HG03457 (cell line): ENCODE data around the gene BNIP5.

Experiments
- ATAC-seq: cut with Tn5 transposase; IDR thresholded peaks from one replicate; pipeline ENCODE4 v1.9.1; 2021; ENCODE audit warnings: moderate number of reproducible peaks; ENCODE audit not compliant: unreplicated experiment

BNIP5 gene, protein sequence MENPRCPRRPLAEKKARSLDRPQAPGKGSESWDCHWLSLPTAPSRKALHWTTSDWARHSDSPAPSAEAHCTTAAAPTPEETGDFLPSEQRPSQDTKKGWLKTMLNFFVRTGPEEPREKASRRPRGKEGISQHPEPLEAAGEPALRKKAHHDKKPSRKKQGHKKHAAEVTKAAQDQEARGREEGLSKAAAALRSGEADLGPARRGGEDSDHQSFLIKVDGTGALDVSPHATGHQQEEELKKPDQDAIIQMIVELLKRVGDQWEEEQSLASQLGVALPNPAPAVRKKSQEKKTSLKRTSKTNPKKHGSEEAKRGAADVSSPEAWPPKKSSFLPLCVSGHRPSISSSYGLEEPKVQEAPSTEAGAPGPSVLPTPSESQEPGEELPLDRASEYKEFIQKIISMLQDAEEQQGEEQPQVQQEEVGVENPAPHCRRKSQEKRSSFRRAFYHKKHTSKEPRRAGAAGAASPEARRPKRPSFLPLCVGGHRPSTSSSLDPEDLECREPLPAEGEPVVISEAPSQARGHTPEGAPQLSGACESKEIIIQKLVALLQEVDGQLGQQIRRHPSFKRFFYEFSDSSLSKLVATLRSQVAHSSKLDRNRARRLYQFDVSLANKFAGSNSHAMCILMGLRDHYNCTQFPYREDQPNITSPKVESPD

DNA sequence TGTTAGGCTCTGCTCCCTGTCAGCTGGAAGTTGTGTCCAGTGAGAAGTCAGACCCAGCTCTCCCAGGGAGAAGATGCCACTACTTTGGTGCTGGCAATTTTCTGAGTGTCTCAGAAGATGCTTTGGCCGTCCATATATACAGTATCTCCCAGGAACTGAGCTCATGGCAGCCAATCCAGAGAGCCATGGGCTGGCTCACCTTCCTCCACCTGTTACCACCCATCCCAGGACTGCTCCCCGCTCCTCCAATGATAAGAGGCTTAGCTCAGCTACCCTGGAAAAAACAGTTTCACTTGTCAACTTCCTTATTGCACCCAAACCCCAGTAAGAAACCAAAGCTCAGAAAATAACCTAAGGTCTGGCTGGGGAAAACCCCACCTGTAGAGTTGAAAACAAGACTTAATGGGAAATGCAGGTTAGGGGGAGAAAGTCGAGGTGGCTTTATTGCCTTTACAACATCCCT, at the start of gene BNIP5:
TSS of gene BNIP5 (minus strand) at position 110 of the 463 bp plus-strand sequence. CDS start 6,198 bp downstream, outside the sequence.
- no peak for ATAC-seq

DNA sequence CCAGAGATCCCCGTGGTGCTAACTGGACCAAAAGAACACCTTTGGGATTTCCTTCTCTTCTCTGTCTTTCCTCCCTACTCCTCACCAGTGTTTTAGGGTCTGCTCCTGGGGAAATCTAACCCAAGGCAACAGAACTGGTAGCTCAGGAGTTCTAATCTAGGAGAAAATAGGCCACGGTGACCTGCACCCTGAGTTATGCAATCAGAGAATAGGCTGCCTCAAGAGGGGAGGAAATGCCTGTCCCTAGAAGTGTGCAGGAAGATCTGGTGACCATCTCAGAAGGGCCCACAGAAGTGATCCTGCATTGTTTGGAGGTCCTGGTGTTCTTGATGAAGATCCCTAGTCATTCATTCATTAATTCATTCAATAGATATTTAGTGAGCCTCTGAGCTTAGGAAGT, 47.4 kb upstream of the BNIP5 start:
- ATAC-seq: no peak

DNA sequence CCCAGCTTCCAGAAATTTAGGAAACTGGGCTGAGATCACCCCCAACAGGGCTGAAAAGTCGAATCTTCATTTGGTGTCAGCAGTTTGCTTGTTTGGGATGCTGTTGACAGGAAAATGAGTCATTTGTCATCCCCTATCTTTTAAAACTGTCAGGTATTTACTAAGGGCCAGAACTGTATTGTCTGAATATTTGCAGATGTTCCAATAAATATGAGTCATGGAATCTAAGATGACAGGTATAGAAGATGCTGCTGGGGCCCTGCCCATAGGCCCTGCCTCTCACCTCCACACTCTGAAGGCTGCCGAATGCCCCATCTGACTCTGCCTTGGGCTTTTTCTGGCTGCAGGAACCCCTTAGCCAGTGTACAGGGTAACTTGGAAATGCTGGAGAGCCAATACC, 46.9 kb upstream of the BNIP5 start:
- no peak for ATAC-seq

DNA sequence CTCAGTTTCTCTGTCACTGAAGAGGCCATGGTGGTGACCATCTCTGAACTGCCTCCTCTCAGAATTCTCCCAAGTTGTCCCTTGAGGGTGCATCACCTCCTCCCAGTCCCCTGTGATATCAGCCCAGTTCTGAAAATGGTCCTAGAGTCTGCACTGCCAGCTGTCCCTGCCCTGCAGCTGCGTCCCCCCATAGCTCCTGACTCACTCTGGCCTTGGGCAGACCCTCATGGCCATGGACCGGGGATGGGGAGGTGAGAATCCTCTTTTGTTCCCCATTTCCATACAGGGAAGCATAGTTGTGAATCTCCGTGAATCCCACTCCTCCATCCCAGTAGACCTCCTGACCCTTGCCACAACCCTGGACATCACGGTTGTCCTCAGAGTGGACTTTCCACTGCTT, 46.3 kb upstream of the BNIP5 start:
- no peak for ATAC-seq

DNA sequence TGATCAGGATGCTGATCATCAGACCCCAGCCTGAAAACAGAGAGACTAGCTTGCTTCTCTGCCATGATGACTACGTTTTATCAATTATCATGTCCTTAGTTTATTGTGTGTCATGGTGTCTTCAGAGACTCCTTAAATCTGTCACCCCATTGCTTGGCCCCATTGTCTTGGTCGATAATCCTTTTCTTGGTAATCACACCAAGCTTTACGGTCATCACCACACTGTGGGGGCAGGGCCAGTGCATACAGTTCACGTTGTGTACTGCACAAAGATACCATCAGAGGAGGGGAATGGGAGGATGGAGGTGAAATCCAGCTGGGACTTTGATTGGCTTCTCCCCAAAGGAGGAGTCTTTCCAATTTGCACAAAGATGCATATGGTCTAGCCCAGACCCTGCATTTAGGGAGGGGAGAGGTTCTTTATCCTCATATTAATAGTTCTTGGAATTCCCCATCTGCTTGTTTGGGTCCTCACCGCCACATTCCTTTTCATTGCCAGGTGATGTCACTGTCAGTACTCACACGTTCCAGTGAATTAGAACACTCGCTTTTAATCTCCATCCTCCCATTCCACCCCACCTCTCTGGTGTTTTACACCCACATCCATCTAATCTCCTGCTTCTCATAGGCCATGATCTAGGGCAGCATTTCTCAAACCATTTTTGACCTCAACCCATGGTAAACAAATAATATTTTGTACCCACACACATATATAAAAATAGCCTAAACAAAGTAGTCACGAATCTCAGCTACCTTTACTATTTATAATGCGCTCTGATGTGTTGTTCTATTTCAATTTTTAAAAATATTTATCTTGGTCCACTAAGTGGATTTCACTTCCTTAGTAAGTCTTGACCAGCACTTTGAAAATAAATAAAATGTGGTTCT, 45.1 kb upstream of the BNIP5 start:
- no peak for ATAC-seq

DNA sequence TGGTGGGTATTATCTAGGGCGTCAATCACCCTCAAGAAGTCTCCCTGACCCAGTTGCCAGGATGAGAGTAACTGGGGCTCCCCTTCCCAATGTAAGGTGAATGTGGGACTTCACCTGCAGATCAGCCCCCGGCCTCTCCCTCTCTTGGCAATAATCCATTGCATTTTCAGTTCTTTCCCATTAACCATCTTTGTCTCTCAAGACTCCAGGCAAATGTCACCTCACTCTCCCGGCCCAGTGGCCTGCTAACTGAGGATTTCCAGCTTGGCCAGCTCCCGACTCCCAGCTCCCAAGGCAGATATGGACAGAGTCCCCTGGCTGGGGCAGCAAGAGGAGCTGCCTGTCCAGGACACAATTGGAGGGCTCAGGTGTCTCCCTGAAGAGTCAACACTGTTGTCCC, 43.5 kb upstream of the BNIP5 start:
- ATAC-seq: no peak

DNA sequence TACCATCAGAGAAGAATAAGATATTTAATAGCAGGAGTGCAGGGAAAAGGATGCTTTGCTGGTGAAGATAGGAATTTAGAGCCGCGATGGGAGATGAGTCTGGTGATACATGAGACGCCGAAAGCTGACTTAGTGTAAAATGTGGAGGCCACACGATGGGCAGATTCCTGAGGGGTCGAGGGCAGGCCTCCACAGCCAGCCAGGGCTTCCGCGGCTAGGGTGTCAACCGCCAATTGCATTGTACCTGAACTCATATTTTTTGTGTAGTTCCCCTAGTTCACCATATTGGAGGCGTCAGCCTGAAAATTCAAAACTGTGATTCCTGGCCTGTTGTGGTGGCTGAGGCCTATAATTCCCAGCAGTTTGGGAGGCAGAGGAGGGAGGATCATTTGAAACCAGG, 42.2 kb upstream of the BNIP5 start:
- ATAC-seq: no peak

DNA sequence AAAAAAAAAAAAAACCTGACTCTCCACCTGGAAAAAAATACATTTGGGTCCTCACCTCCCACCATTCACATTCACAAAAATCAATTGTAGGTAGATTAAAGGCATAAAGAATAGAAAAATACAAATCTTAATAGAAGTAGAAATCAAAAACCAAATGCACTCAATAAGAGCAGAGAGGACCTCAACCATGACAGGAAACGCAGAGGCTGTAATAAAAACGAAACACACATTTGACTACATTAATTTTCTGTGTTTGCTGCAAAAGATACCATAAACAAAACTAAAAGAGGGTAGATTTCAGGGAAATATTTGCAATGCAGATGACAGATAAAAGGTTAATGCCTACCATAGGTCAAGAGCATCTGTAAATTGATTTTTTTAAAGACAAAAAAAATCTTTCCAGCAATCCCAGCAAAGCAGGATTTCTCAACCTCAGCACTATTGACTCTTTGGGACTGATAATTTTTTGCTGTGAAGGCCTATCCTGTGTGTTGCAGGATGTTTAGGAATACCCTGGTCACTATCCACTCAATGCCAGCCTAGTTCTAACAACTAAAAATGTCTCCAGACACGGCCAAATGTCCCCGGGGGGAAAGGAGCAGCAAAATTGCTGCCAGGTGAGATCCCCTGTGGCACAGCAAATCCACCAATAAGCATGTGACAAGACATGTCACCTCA, 41.7 kb upstream of the BNIP5 start:
- ATAC-seq: no peak

DNA sequence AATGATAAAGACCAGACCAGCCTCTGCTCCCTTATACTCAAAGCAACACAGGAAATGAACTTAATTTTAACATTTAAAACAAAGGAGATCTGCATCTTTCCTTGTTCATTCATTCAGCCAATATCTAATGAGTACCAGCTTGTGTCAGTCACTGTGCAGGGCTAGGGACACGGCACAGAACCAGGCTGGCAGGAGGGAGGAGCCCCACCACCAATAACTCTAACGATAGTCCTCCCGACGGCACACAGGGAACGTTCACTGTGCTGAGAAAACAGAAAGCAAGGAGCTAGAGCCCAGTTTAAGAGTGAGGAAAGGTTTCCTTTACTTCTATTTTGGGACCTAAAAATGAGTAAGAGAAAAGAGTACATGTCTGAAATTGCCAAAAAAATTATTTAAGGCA, 40.9 kb upstream of the BNIP5 start:
- no peak for ATAC-seq

DNA sequence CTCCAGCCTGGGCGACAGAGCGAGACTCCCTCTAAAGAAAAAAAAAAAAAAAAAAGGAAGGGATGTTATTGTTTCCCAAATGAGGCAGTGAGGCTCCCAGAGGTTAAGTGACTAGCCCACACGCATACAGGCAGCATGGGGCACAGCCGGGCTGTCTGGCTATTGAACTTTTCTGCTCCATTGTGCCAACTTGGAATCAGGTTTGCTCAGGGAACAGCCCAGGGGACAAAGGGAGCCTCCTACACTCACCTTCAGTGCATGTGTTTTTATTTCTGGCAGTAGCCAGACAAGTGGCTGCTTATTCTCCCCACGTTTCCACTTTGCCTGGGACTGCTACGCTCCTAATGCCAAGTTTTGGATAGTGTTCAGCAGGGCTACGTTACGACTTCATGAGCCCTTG, 40.1 kb upstream of the BNIP5 start:
- ATAC-seq: no peak

DNA sequence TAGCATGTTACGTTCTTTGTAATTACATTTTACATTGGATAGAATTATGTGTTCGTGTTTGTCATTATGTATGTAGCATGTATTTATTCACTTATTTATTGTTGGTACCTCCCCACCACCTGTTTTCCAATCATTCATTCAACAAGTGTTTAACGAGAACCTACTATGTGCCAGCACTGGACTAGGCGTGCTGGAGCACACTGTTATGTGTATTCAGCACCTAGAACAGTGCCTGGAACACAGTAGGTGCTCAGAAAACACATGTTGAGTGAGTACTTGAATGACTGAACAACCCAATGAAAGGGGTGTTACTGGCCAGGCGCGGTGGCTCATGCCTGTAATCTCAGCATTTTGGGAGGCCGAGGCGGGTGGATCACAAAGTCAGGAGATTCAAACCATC, 39.5 kb upstream of the BNIP5 start:
- no peak for ATAC-seq

DNA sequence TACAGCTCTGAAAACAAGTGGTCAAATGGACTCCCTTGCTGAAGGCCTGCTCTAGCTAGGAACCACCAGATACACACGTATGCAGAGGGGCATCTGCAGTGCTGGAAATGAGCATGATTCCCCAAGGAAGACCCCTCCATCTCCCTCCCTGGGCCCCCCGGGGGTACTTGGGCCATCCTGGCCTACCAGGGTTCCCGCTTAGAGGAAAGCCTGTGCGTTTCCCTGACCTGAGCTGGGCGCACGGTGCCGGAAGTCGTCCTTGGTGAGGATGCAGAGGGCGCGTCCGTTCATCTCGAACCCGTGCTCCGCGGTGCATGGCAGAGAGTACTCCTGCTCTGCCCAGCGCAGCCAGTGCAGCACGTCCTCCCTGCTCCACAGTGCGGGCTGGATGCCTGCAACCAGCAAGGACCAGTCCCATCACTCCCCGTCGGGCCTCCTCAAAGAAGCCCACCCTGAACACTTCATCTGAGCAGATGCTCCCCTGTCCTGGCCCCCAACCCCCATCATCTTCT, 39.0 kb upstream of the BNIP5 start:
- ATAC-seq: no peak

DNA sequence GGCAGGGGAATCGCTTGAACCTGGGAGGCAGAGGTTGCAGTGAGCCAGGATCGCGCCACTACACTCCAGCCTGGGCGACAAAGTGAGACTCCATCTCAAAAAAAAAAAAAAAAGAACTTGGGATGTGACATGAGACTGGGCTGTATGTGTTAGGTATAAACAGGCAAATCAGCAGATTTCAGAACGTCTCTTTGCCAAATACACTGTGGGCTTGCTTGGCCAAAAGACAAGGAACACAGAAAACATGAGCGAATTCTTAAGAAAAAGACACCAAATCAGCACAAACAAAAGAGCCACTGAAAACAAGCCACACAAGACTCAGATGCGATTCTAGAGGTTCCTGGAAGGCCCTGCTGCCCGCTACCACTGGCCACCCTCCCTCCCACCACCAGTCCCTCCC, 38.3 kb upstream of the BNIP5 start:
- no peak for ATAC-seq

DNA sequence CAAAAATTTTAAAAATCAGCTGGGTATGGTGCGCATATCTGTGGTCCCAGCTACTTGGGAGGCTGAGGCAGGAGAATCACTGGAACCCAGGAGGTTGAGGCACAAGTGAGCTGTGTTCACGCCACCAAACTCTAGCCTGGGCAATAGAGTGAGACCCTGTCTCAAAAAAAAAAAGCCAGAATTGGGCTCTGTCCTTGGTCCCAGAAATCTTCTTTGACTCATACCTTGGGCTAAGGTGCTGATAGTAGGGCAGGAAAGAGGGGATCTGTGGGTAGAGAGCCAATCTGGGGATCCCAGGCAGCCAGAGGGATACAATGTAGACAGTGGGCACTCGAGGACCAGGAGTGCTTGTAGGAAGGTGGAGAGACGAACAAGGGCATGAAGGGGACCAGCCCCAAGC, 37.5 kb upstream of the BNIP5 start:
- ATAC-seq: no peak

DNA sequence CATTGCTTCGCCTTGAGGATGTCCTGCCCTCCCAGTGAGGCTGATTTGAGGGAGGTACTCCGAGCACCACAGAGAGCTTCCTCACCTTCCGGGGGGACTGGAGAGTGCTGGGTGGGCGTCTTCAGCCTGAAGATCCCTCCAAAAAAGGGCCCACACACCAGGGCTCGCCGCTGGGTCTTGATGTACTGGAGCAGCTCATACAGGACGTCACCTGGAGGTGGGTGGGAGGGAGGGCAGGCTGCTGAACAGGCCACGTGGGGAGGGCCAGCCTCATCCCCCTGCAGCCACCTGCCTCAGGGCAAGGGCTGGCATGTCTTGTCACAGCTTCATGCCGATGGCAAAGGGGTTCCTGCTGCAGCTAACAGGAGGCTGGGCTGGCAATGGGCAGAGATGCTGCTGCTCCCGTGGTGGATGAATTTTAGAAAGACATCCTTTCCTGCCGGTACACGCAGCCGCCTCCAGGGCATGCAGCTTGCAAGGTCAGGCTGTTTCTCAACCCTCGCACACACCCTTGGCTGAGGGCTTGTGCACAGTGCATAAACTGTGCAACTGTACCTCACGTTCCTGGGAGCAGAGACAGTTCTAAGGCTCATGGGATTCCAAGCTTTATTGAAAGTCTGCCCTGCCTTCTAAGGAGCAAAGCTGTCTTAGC, 36.8 kb upstream of the BNIP5 start:
- no peak for ATAC-seq

DNA sequence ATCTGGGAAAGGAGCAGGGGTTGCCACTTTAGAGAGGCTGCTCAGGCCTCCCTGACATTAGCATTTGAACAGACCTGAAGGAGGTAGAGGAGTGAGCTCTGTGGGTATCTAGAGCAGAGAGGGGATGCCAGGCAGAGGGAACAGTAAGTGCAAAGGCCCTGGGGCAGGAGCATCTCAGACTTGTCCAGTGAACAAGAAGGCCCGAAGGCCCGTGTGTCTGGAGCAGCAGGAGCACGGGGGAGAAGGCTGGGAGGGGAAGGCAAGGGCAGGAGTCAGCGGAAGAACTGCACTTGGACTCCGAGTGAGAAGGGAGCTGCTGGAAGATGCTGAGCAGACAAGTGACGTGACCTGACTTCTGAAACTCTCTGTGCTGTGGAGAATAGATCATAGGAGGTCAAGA, 35.4 kb upstream of the BNIP5 start:
- no peak for ATAC-seq

DNA sequence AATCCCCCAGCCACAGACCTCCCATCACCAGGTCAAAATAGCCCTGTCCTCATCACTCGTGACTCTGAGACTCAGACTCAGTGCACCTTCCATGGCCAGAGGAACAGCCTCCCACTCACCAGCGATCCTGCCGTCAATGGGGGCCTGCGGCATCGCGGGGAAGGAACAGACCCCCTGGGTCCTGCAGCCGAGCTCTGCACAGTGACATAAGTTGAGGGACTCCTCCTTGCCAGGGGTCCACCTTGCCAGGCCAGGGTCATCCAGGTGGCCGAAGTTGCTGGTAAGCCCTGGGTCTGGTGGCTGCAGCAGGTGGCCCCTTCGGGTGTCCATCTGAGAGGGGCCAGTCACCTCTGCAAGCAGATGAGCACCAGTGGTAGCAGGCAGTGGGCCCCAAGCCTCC, 34.5 kb upstream of the BNIP5 start:
- ATAC-seq: no peak

DNA sequence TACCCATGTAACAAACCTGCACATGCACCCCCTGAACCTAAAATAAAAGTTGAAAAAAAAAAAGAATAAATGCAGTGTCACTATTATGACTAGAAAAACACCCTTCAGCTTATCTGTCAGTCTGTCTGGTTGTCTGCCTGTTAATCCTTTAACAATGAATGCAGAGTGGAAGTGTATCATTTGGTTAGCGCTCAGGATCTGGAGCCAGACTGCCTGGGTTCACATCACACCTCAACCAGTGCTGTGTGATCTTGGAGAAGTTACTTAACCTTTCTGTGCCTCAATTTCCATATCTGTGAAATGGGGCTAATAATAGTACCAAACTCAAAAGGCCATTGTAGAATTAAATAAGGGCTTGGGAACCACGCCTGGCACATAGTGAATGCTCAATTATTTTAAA, 34.0 kb upstream of the BNIP5 start:
- no peak for ATAC-seq

DNA sequence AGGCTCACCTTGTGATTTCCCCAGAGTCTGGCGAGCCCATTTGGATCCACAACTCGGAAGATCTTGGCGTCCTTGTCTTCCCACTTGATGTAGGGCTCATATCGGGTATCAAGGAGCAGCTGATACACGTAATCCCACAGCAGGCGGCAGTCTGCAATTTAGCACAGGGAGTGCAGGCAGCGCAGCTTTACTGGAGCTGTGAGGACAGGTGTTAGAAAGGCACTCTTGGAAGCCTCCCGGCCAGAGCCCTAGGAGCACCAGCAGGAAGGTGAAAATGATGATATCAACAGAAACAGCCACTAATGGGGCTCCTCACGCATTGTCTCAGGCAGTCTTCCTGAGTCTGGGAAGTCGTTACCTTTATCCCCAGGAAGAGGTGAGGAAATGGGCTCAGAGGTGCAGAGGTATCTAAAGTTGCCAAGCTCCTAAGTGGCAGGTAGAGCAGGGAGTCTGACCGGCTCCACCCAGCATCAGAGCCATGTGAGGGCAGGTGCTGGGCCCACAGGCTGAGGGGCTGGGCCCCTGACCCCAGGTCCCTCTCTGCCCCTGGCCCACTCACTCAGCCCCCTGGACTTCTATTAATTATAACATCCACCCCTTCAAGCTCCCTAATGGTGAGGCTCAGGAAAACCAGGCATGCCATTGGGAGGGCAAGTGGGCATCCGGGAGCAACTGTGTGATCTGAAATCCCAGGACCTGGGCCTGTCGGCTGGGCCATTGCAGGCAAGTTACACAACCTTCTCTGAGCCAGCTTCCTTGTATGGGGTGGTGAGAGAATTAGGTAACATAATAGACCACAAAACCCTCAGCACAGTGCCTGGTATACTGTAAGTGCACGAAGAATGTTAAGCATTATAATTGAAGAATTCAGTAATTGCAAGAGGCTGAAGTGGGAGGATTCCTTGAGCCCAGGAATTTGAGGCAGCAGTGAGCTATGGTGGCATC, 32.5 kb upstream of the BNIP5 start:
- no peak for ATAC-seq
